ENCODE results near the gene MAP4K4. TPM values are rescaled to one million over a fixed set of nuclear protein-coding genes. Genes with fewer than 3 reads are reported as not detected.

The MAP4K4 gene
- total RNA-seq, 1 donor from 2014 or later, result 91.9 TPM

DNA sequence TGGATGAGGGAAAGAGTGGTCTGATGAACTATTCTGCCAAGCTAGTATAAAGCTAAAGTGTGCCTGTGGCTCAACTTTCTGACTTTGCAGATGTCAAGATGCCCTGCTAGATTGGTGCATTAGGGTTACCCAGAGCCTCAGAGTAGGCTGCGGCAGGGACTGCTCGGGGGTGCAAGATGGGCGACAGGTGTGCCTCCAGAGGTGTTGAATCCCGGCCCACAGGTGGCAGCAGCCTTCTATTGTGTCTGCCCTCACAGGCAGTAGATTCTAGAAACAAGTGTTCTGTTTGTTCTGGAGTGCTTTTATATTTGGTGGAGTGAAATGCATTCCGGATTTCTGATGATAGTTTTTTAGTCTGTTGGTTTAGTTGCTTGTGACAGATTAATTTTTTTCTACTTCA is 162.7 kb downstream of the MAP4K4 start:
- peaks cover 6% of the 10 kb centered on the region for H3K79me2 ChIP-seq (ENCODE audit: low read depth)
- peaks cover 6% of the 10 kb centered on the region for H4K20me1 ChIP-seq (ENCODE audit: low read depth)
- H3K27ac ChIP-seq, result no peak overlapping the region
- Mint-ChIP-seq H3K36me3 (peaks cover 34% of the 10 kb centered on the region), H3K4me3 (no peak overlapping the region), H3K27ac (no peak overlapping the region), H3K9me3 (no peaks in the 10 kb centered on the region), H3K27me3 (ENCODE audit: insufficient read depth, low read depth) (no peaks in the 10 kb centered on the region), H3K4me1 (peaks cover 11% of the 10 kb centered on the region)
- TF ChIP-seq EZH2 (IDR thresholded peaks at IDR 0.05) (no peak), EZH2phosphoT487 (IDR thresholded peaks at IDR 0.05) (no peak)
- TF ChIP-seq, protein P1, sequence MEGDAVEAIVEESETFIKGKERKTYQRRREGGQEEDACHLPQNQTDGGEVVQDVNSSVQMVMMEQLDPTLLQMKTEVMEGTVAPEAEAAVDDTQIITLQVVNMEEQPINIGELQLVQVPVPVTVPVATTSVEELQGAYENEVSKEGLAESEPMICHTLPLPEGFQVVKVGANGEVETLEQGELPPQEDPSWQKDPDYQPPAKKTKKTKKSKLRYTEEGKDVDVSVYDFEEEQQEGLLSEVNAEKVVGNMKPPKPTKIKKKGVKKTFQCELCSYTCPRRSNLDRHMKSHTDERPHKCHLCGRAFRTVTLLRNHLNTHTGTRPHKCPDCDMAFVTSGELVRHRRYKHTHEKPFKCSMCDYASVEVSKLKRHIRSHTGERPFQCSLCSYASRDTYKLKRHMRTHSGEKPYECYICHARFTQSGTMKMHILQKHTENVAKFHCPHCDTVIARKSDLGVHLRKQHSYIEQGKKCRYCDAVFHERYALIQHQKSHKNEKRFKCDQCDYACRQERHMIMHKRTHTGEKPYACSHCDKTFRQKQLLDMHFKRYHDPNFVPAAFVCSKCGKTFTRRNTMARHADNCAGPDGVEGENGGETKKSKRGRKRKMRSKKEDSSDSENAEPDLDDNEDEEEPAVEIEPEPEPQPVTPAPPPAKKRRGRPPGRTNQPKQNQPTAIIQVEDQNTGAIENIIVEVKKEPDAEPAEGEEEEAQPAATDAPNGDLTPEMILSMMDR (IDR thresholded peaks at IDR 0.05), result no peak
- no peaks in the 10 kb centered on the region for H3K4me1 ChIP-seq
- H2AFZ ChIP-seq (replicated peaks), result no peak overlapping the region
- no peak for DNase-seq (ENCODE audit: low spot score)
- H3K9me3 ChIP-seq (ENCODE audit: low read depth), result no peaks in the 10 kb centered on the region
- H3K27me3 ChIP-seq, result no peaks in the 10 kb centered on the region
- no peak overlapping the region for H3K9ac ChIP-seq
- no peak overlapping the region for H3K4me3 ChIP-seq
- H3K36me3 ChIP-seq, result peaks cover 19% of the 10 kb centered on the region
- H3F3A ChIP-seq (ENCODE audit: low read depth), result no peaks in the 10 kb centered on the region
- H3K4me2 ChIP-seq, result no peak overlapping the region

DNA sequence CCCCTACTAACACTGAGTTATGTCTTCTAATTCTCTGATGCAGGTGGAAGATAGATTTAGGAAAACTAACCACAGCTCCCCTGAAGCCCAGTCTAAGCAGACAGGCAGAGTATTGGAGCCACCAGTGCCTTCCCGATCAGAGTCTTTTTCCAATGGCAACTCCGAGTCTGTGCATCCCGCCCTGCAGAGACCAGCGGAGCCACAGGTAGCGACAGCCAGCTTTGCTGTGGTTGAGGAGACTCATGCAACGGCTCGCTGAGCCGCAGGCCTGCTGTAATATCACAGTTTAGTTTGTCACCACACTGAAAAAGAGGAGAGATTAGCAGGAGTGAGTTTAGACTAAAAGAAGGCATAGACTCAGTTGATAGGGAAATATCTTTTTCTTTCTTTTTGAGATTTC is 163.3 kb downstream of the MAP4K4 start:
- H3K27me3 ChIP-seq, result no peaks in the 10 kb centered on the region
- no peaks in the 10 kb centered on the region for H3K9me3 ChIP-seq (ENCODE audit: low read depth)
- Mint-ChIP-seq H3K27ac (no peak overlapping the region), H3K27me3 (ENCODE audit: insufficient read depth, low read depth) (no peaks in the 10 kb centered on the region), H3K4me3 (no peak overlapping the region), H3K4me1 (peaks cover 11% of the 10 kb centered on the region), H3K9me3 (no peaks in the 10 kb centered on the region), H3K36me3 (peaks cover 36% of the 10 kb centered on the region)
- H3K36me3 ChIP-seq, result peaks cover 24% of the 10 kb centered on the region
- H3K27ac ChIP-seq, result no peak overlapping the region
- H3K9ac ChIP-seq, result no peak overlapping the region
- H3K4me3 ChIP-seq, result no peak overlapping the region
- no peaks in the 10 kb centered on the region for H3K4me1 ChIP-seq
- TF ChIP-seq, protein P1 (IDR thresholded peaks at IDR 0.05), result no peak
- TF ChIP-seq EZH2phosphoT487 (IDR thresholded peaks at IDR 0.05) (no peak), EZH2 (IDR thresholded peaks at IDR 0.05) (no peak)
- peaks cover 6% of the 10 kb centered on the region for H4K20me1 ChIP-seq (ENCODE audit: low read depth)
- H2AFZ ChIP-seq (replicated peaks), result no peak overlapping the region
- H3F3A ChIP-seq (ENCODE audit: low read depth), result no peaks in the 10 kb centered on the region
- peaks cover 6% of the 10 kb centered on the region for H3K79me2 ChIP-seq (ENCODE audit: low read depth)
- H3K4me2 ChIP-seq, result no peak overlapping the region
- no peak for DNase-seq (ENCODE audit: low spot score)

DNA sequence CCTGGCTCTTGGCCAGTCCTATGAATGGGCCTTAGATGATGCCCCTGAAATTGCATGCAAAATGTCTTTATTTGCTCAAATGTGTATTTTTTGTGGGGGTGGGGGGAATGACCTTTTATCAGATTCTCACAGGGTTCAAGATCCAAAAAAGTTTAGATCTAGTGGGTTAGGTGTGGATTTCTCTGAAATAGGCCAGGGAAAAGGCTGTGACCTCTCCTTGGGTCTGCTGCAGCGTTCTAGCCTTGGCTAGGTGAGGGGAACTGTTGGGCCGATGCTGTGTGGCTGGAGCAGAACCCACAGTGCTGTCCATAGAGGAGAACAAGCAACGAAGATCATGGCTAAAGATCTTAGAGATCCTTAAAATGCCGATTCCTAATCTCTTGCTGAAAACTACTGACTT is 163.9 kb downstream of the MAP4K4 start:
- H3K36me3 Mint-ChIP-seq, result peaks cover 38% of the 10 kb centered on the region

More for the DNA sequence above, 163.9 kb downstream of the MAP4K4 start:
- Histone ChIP-seq H3K9me3 (ENCODE audit: low read depth) (no peaks in the 10 kb centered on the region), H3K9ac (no peak overlapping the region), H3F3A (ENCODE audit: low read depth) (no peaks in the 10 kb centered on the region), H2AFZ (replicated peaks) (no peak overlapping the region), H4K20me1 (ENCODE audit: low read depth) (peaks cover 6% of the 10 kb centered on the region), H3K27ac (no peak overlapping the region), H3K36me3 (peaks cover 26% of the 10 kb centered on the region), H3K79me2 (ENCODE audit: low read depth) (peaks cover 6% of the 10 kb centered on the region), H3K4me1 (no peaks in the 10 kb centered on the region), H3K4me2 (no peak overlapping the region), H3K4me3 (no peak overlapping the region), H3K27me3 (no peaks in the 10 kb centered on the region)
- peak overlapping the region; percentile 69 for H3K27ac Mint-ChIP-seq
- DNase-seq (ENCODE audit: low spot score), result no peak
- peaks cover 14% of the 10 kb centered on the region for H3K4me1 Mint-ChIP-seq
- TF ChIP-seq EZH2 (IDR thresholded peaks at IDR 0.05) (no peak), EZH2phosphoT487 (IDR thresholded peaks at IDR 0.05) (no peak)
- TF ChIP-seq, protein P1 (IDR thresholded peaks at IDR 0.05), result no peak
- H3K9me3 Mint-ChIP-seq, result no peaks in the 10 kb centered on the region
- no peak overlapping the region for H3K4me3 Mint-ChIP-seq
- H3K27me3 Mint-ChIP-seq (ENCODE audit: insufficient read depth, low read depth), result no peaks in the 10 kb centered on the region

Measured in neural progenitor cell (in vitro differentiated cells).